Measurements from ENCODE around the gene MAD1L1. TPM values are rescaled to one million over a fixed set of nuclear protein-coding genes. Genes with fewer than 3 reads are reported as not detected.

Gene MAD1L1
- total RNA-seq, 1 experiment from 2014 or later: 50.8 TPM

DNA sequence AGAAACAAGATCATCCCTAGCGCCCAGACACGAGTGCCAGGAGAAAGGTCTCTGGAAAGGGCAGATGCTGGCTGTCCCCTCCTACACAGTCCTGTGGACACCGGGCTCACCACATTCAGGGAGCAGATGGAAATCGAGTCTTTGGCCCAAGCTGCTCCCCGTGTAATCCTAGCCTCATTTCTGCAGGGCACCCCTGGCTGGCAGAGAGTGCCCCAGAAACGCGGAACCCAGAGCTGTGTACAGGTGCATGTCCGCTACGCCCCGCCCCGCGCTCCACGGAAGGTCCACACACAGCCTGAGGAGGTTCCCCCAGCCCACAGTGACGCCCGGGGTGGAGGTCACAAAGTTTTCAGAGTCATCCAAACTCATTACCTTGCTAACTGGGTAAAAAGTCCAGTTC is 202.8 kb downstream of the MAD1L1 start:
- no peaks in the 10 kb centered on the region for H4K20me1 ChIP-seq (ENCODE audit: insufficient read depth)
- POLR2A ChIA-PET (ENCODE audit: unreplicated experiment): interaction anchor here (0.5 kb wide), 1 partner anchor 398 kb away, joined by 3 read pairs; no protein-coding TSS in a partner anchor
- intact Hi-C loops (cut with micrococcal nuclease; ENCODE audit: unreplicated experiment): no loop called here
- no peak overlapping the region for H3K4me3 ChIP-seq
- H3K27ac ChIP-seq: no peak overlapping the region
- H3K4me2 ChIP-seq: no peak overlapping the region
- DNase-seq: no peak
- H3K9me3 ChIP-seq (ENCODE audit: insufficient read depth, low read depth): peaks cover 9% of the 10 kb centered on the region
- BruUV-seq (replicated peaks): no TSS peak
- no peaks in the 10 kb centered on the region for H3K36me3 ChIP-seq (ENCODE audit: low read depth)
- no peaks in the 10 kb centered on the region for H3K79me2 ChIP-seq (ENCODE audit: low read depth)
- no peaks in the 10 kb centered on the region for H3K4me1 ChIP-seq (replicated peaks; ENCODE audit: insufficient read depth)
- CTCF ChIA-PET: no interaction called here
- no peaks in the 10 kb centered on the region for H3K9me2 ChIP-seq (ENCODE audit: insufficient read depth)
- no peak for TF ChIP-seq EZH2 (IDR thresholded peaks at IDR 0.05; ENCODE audit: low read depth)
- TF ChIP-seq, protein P1, sequence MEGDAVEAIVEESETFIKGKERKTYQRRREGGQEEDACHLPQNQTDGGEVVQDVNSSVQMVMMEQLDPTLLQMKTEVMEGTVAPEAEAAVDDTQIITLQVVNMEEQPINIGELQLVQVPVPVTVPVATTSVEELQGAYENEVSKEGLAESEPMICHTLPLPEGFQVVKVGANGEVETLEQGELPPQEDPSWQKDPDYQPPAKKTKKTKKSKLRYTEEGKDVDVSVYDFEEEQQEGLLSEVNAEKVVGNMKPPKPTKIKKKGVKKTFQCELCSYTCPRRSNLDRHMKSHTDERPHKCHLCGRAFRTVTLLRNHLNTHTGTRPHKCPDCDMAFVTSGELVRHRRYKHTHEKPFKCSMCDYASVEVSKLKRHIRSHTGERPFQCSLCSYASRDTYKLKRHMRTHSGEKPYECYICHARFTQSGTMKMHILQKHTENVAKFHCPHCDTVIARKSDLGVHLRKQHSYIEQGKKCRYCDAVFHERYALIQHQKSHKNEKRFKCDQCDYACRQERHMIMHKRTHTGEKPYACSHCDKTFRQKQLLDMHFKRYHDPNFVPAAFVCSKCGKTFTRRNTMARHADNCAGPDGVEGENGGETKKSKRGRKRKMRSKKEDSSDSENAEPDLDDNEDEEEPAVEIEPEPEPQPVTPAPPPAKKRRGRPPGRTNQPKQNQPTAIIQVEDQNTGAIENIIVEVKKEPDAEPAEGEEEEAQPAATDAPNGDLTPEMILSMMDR (conservative IDR thresholded peaks at IDR 0.05): no peak
- no peak overlapping the region for H2AFZ ChIP-seq
- H3F3A ChIP-seq (ENCODE audit: insufficient read depth, low read depth): 0 out of 2 replicates have a peak, but pooled peaks cover 4% of the 10 kb centered on the region
- no peaks in the 10 kb centered on the region for H3K27me3 ChIP-seq (ENCODE audit: insufficient read depth, low read depth)

DNA sequence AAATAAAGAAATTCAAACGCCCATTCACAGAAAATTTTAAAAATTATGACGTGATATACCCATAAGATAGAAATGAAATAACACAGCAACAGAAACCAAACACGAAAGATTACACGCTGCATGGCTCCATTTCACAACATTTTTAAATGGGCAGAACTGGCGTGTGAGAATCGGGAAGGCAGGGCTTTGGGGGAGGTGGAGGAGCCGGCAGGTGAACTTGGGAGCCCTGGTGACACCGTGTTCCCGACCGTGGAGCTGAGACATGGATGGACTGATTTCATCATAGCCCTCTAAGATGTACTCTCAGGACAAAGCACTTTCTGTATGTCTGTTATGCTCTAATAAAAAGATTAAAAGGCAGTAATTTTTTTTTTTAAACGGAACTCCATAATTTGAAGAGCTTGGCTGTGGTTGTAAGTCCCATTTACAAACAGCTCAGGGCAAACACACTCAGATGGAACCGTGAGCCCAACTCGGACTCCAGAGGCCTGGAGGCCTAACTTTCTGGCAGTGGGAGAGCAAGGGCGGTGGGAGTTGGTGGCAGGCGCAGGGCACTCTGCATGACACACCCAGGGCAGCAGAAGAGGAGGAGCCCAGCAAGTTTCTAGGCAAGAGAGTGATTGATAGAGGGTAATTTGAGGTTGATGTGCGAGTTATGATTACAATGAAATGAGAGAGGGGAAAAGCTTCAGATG is 203.4 kb downstream of the MAD1L1 start:
- no peaks in the 10 kb centered on the region for H4K20me1 ChIP-seq (ENCODE audit: insufficient read depth)
- ChIA-PET POLR2A (ENCODE audit: unreplicated experiment) (interaction anchor here (0.5 kb wide), 1 partner anchor 398 kb away, joined by 3 read pairs; no protein-coding TSS in a partner anchor), CTCF (no interaction called here)
- H3K4me3 ChIP-seq: no peak overlapping the region
- no peak for TF ChIP-seq EZH2 (IDR thresholded peaks at IDR 0.05; ENCODE audit: low read depth)
- TF ChIP-seq, protein P1 (conservative IDR thresholded peaks at IDR 0.05): no peak
- H3K4me1 ChIP-seq (replicated peaks; ENCODE audit: insufficient read depth): no peaks in the 10 kb centered on the region
- peaks cover 14% of the 10 kb centered on the region for H3K9me3 ChIP-seq (ENCODE audit: insufficient read depth, low read depth)
- no peaks in the 10 kb centered on the region for H3K79me2 ChIP-seq (ENCODE audit: low read depth)
- intact Hi-C loops (cut with micrococcal nuclease; ENCODE audit: unreplicated experiment): no loop called here
- no peak overlapping the region for H2AFZ ChIP-seq
- no peak overlapping the region for H3K4me2 ChIP-seq
- H3K9me2 ChIP-seq (ENCODE audit: insufficient read depth): no peaks in the 10 kb centered on the region
- no TSS peak for BruUV-seq (replicated peaks)
- H3K36me3 ChIP-seq (ENCODE audit: low read depth): no peaks in the 10 kb centered on the region
- 0 out of 2 replicates have a peak, but pooled peaks cover 4% of the 10 kb centered on the region for H3F3A ChIP-seq (ENCODE audit: insufficient read depth, low read depth)
- H3K27ac ChIP-seq: no peak overlapping the region
- H3K27me3 ChIP-seq (ENCODE audit: insufficient read depth, low read depth): no peaks in the 10 kb centered on the region
- DNase-seq: no peak

DNA sequence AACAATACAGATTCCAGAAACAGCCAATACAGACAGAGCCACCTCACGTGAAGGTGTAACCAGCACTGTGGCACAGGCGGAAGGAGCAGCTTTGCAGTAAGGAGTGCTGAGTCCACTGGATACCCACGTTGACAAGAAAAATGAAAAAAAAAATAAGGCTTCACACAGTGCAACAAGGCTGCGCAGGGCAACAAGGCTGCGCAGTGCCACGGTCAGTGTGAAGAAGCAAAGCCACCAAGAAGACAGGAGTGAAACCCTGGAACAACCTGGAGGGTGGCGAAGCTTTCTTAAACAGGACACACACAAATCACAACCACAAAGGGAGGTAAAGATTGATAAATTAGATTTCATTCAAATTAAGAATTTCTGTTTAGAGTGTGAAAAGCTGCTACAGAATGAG is 204.0 kb downstream of the MAD1L1 start:
- Histone ChIP-seq H3K4me2 (no peak overlapping the region), H3F3A (ENCODE audit: insufficient read depth, low read depth) (0 out of 2 replicates have a peak, but pooled peaks cover 4% of the 10 kb centered on the region), H3K9me2 (ENCODE audit: insufficient read depth) (no peaks in the 10 kb centered on the region), H3K27ac (no peak overlapping the region), H2AFZ (no peak overlapping the region), H3K36me3 (ENCODE audit: low read depth) (no peaks in the 10 kb centered on the region), H3K9me3 (ENCODE audit: insufficient read depth, low read depth) (peaks cover 14% of the 10 kb centered on the region), H3K27me3 (ENCODE audit: insufficient read depth, low read depth) (no peaks in the 10 kb centered on the region), H3K4me1 (replicated peaks; ENCODE audit: insufficient read depth) (no peaks in the 10 kb centered on the region), H4K20me1 (ENCODE audit: insufficient read depth) (no peaks in the 10 kb centered on the region), H3K4me3 (no peak overlapping the region), H3K79me2 (ENCODE audit: low read depth) (no peaks in the 10 kb centered on the region)
- intact Hi-C loops (cut with micrococcal nuclease; ENCODE audit: unreplicated experiment): no loop called here
- POLR2A ChIA-PET (ENCODE audit: unreplicated experiment): no interaction called here
- no peak for DNase-seq
- TF ChIP-seq, protein P1 (conservative IDR thresholded peaks at IDR 0.05): no peak
- no peak for TF ChIP-seq EZH2 (IDR thresholded peaks at IDR 0.05; ENCODE audit: low read depth)
- BruUV-seq (replicated peaks): no TSS peak
- CTCF ChIA-PET: interaction anchor here (0.6 kb wide), 1 partner anchor 338 kb away, joined by 4 read pairs; no protein-coding TSS in a partner anchor

All from PC-9 (cell line).